NCI-H524 treated with DMSO at 0.1 percent for 48 hours (cell line): ENCODE results near the gene MS4A6E.

ENCODE experiments used
- DNase-seq: peaks from one replicate; lab custom pipeline; 2025; lab: John Stamatoyannopoulos, UW

The MS4A6E gene

GRCh38 chr11:60375316-60375715 lies 48.3 kb downstream of the MS4A6E start:
- no peak for DNase-seq

- no peak for DNase-seq
Measured at GRCh38 chr11:60376601-60377000, 49.5 kb downstream of the MS4A6E start.

- DNase-seq = no peak
Measured at GRCh38 chr11:60377401-60378136, 50.5 kb downstream of the MS4A6E start.

GRCh38 chr11:60378354-60378753 lies 51.3 kb downstream of the MS4A6E start, which contains the start of gene MS4A7:
Gene MS4A7, plus strand, starts transcription at chr11:60378532. Its CDS starts 4,610 bp downstream, at chr11:60383142.
- no peak for DNase-seq

- no peak for DNase-seq
Measured at GRCh38 chr11:60389279-60389910, 62.3 kb downstream of the MS4A6E start.

- no peak for DNase-seq
Measured at GRCh38 chr11:60390419-60390818, 63.4 kb downstream of the MS4A6E start.
